ENCODE data around the gene ANXA3.
"Not testable (repeated sequence)": the region's sequence is repeated elsewhere in the genome, so short reads cannot be mapped to it uniquely, and the experiment has no call there.

Gene ANXA3

DNA sequence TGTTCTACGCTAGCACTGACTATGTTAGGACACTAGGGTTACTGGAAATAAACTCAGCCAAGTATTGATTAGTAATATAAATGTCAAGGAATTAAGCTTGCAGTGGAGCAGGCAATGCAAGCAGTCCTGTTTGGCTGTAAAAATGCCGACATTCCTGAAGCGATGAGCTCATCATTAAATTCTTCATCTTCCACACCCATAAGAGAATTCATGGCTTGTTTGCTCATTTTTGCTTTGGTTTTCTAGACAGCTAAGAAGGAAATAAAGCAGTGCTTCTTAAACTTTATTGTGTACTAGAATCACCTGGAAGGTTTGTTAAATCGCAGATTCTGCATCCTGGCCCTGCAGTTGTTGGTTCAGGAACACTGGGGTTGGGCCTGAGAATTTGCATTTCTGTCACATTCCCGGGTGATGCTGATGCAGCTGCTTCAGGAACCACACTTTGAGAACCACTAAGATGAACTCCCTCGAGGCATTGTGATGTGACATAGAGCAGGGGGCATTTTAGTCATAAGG, 17.8 kb downstream of the ANXA3 start:
- Mint-ChIP-seq H3K4me3 (no peak overlapping the region), H3K27ac (no peak overlapping the region), H3K27me3 (peaks cover 31 to 53% of the 10 kb centered on the region in 2 donors), H3K4me1 (ENCODE audit: low read depth in 2 of 2) (no peaks in the 10 kb centered on the region), H3K36me3 (ENCODE audit: insufficient read depth) (no peaks in the 10 kb centered on the region), H3K9me3 (no peaks in the 10 kb centered on the region)
- DNase-seq (no peak), ATAC-seq (replicated peaks) (no peak)

DNA sequence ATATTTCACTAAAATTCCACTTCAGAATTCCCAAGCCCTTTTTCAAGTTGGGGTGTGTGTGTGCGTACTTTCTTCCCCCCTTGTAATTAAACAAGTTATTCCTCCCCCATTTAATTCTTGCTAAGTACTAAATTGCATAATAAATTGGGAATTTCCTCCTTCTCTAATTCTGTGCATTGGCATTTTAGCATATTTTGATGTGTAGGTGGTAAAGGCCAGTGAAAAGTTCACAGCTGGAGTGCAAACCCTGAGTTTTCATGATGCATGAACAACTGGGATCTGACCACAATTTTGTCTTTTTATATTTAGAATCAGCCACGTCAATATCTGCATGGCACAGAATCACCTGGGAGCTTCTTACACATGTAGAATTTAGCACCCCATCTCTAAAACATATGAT, 18.5 kb downstream of the ANXA3 start:
- ATAC-seq (replicated peaks) (no peak), DNase-seq (no peak)
- H3K27ac Mint-ChIP-seq, result no peak overlapping the region
- H3K36me3 Mint-ChIP-seq (ENCODE audit: insufficient read depth), result no peaks in the 10 kb centered on the region
- no peak overlapping the region for H3K4me3 Mint-ChIP-seq
- H3K9me3 Mint-ChIP-seq, result no peaks in the 10 kb centered on the region
- peaks cover 23 to 48% of the 10 kb centered on the region in 2 donors for H3K27me3 Mint-ChIP-seq
- H3K4me1 Mint-ChIP-seq (ENCODE audit: low read depth in 2 of 2), result no peaks in the 10 kb centered on the region

DNA sequence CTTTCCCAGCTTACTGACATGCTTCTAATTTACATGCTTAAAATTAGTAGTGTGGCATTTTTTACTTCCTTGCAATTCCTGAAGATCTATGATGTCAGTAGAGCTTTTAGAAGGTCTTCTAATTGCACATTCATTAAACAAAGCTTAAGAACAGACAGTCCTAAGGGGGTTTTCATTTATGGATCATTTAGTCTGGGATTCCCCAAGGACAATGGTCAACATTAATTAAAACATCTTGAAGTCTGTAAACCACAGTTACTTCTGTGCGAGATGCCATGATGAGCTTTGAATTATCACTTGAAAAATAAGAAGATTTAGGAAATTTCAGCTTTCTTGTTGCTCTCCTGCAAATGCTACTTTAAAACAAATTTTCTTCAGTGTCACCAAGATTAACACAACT, 20.2 kb downstream of the ANXA3 start:
- no peaks in the 10 kb centered on the region for H3K9me3 Mint-ChIP-seq
- ATAC-seq (replicated peaks) (no peak), DNase-seq (no peak)
- H3K4me3 Mint-ChIP-seq, result no peak overlapping the region
- H3K4me1 Mint-ChIP-seq (ENCODE audit: low read depth in 2 of 2), result no peaks in the 10 kb centered on the region
- no peak overlapping the region for H3K27ac Mint-ChIP-seq
- peaks cover 18 to 47% of the 10 kb centered on the region in 2 donors for H3K27me3 Mint-ChIP-seq
- no peaks in the 10 kb centered on the region for H3K36me3 Mint-ChIP-seq (ENCODE audit: insufficient read depth)

DNA sequence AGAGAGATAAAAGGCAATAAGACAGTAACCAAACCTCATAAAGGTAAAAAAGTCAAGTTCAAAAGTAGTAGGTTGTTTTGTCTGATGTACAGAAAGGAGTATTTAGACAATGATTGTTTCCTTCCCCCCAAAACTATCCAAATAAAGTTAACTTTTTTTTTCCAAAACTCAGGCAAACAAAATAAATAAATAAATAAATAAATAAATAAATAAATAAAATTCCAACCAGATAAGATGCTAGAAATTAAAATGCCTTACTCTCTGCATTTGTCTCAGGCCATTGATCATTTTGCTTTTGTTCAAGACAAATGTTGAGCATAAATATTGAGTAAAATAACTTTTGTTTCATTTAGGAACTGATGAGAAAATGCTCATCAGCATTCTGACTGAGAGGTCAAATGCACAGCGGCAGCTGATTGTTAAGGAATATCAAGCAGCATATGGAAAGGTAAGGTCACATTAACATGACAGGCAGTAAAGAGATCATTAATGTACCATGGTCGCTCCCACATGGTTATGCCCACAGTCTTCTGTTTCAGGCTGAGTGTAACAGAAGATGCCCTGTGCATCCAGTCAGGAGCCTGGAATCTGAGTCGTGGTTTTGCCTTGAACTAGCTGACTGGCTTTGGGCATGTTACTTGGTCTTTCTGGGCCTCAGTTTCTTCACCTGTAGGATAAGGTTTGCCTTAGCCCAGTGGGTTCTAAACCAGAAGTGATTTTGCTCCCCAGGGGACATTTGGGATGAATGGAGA, 27.3 kb downstream of the ANXA3 start:
- H3K9me3 Mint-ChIP-seq, result no peaks in the 10 kb centered on the region
- H3K27me3 Mint-ChIP-seq, result peaks cover 0 to 22% of the 10 kb centered on the region in 2 donors
- H3K4me3 Mint-ChIP-seq, result no peak overlapping the region
- no peak overlapping the region for H3K27ac Mint-ChIP-seq
- DNase-seq (no peak), ATAC-seq (replicated peaks) (no peak)
- no peaks in the 10 kb centered on the region for H3K36me3 Mint-ChIP-seq (ENCODE audit: insufficient read depth)
- no peaks in the 10 kb centered on the region for H3K4me1 Mint-ChIP-seq (ENCODE audit: low read depth in 2 of 2)

DNA sequence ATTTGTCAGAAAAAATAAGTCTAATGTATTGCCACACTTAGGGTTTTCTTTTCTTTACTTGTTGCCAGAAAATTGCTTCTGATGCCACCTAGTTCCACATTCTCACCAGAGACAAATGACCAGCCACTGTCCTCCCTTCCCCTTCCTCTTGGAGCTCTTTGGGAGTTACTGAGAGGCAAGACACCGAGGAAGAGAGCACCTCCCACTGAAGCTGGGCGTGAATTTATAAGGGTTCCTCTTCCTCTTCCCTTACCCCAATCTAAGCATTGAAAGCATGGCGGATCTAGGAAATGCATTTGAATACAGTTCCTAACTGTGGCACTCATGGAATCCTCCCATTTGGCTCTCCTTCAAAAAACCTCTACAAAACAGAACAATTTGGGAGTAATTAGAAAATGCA, 30.0 kb downstream of the ANXA3 start:
- no peak overlapping the region for H3K27ac Mint-ChIP-seq
- H3K36me3 Mint-ChIP-seq (ENCODE audit: insufficient read depth), result no peaks in the 10 kb centered on the region
- no peak for DNase-seq
- no peaks in the 10 kb centered on the region for H3K9me3 Mint-ChIP-seq
- H3K4me1 Mint-ChIP-seq (ENCODE audit: low read depth in 2 of 2), result no peaks in the 10 kb centered on the region
- peaks cover 0 to 13% of the 10 kb centered on the region in 2 donors for H3K27me3 Mint-ChIP-seq
- H3K4me3 Mint-ChIP-seq, result no peak overlapping the region
- ATAC-seq (replicated peaks), result no peak

DNA sequence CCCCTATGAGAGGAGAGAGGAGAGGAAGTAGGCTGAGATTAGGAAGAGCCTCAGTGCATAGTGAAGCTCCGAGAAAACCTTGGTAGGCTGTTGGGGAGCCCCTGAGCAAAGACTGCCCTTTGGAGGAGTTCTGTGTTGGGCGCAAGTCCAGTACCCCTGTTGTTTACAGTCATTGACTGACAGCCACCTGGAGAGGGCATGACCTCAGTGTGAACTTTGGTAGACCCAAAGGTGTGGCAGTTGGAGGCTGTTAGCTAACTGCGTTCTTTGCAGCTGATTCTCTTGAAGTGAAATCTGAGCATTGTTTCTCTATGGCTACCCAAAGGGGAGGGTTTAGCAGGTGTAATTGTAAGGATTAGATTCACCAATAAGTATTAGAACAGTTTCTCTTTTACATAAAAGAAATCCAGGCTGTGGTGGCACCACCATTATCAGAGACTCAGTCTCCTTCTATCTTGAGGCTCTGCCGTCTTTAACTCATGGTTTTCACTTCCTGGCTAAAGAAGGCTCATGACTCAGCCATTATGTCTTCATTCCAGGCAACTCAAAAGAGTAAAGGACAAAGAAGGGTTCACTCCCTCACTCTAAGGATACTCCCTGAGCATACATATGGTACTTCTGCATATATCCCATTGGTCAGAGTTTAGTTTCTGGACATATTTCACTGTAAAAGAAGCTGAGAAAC, 33.4 kb downstream of the ANXA3 start:
- no peaks in the 10 kb centered on the region for H3K36me3 Mint-ChIP-seq (ENCODE audit: insufficient read depth)
- no peaks in the 10 kb centered on the region for H3K9me3 Mint-ChIP-seq
- ATAC-seq (replicated peaks) (no peak), DNase-seq (no peak)
- no peaks in the 10 kb centered on the region for H3K4me1 Mint-ChIP-seq (ENCODE audit: low read depth in 2 of 2)
- H3K27ac Mint-ChIP-seq, result no peak overlapping the region
- no peak overlapping the region for H3K4me3 Mint-ChIP-seq
- peaks cover 6 to 14% of the 10 kb centered on the region in 2 donors for H3K27me3 Mint-ChIP-seq

DNA sequence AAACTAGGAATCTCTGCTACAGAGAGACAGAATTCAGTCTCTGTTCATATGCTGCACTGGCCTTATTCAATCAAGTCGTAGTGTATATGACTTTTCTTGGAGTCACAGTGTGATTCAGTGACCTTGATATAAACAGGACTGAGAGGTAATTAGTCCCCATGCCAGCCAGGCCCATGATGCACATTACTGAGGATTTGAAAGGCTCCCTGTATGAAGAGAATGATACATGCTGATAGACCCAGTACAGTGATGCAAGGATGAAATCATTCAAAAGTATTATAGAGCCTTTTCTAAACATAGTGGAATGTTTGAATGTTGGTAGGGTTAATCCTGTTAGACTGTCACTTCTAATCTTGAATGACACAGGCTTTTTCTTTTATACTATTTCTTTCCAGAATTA, 34.1 kb downstream of the ANXA3 start:
- peaks cover 4 to 14% of the 10 kb centered on the region in 2 donors for H3K27me3 Mint-ChIP-seq
- no peak overlapping the region for H3K4me3 Mint-ChIP-seq
- DNase-seq (no peak), ATAC-seq (replicated peaks) (no peak)
- no peaks in the 10 kb centered on the region for H3K36me3 Mint-ChIP-seq (ENCODE audit: insufficient read depth)
- no peaks in the 10 kb centered on the region for H3K9me3 Mint-ChIP-seq
- H3K27ac Mint-ChIP-seq, result no peak overlapping the region
- H3K4me1 Mint-ChIP-seq (ENCODE audit: low read depth in 2 of 2), result no peaks in the 10 kb centered on the region

DNA sequence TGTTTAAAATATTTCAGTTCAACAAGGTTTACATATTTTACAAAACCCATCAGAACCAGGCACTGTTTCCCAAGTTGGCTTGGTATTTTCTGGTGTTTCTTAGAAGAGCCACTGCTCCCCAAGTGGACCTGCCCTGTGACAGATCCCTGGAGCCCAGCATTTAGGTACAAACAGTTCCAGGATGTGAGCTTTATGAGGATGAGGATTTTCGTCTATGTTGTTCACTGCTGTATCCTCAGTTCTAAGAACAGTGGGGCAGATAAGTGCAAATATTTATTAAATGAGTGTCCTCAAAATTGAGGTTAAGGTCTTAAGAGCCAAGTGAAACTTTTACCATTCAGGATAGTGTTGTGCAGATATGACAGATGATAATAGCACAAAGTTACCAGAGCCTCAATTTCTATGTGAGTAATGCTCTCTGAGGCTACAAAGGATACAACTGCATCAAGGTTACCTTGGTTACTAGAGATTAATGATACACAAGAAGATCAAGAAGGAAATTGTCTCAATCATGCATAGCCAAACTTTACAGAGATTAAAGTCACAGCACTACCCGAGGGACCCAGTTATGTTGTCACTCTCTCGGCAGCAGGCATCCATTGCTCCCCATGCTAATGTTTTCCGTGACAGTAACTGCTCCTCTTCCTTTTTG, 37.5 kb downstream of the ANXA3 start:
- no peak for DNase-seq
- no peaks in the 10 kb centered on the region for H3K9me3 Mint-ChIP-seq
- H3K36me3 Mint-ChIP-seq (ENCODE audit: insufficient read depth), result no peaks in the 10 kb centered on the region

DNA sequence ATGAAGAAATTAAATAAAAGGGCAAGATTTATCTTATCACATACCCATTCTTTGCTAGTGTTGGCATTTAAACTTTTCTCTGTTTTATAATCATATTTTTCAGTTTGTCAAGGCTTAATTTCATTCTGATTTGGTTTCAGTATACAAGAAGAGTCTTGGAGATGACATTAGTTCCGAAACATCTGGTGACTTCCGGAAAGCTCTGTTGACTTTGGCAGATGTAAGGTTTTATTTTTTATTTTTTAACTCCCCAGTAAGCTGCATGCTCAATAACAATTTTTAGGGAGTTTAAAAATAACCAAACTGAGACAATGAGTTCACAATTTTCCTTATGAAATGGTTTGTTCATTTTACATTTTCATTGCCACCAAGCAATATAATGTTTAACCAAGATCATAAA, 39.8 kb downstream of the ANXA3 start:
- Mint-ChIP-seq H3K4me1 (ENCODE audit: low read depth in 2 of 2) (no peaks in the 10 kb centered on the region), H3K27me3 (peaks cover 8 to 22% of the 10 kb centered on the region in 2 donors), H3K4me3 (no peak overlapping the region), H3K36me3 (ENCODE audit: insufficient read depth) (no peaks in the 10 kb centered on the region), H3K27ac (no peak overlapping the region), H3K9me3 (no peaks in the 10 kb centered on the region)
- no peak for DNase-seq
- no peak for ATAC-seq (replicated peaks)

More for the DNA sequence above, 37.5 kb downstream of the ANXA3 start:
- H3K27ac Mint-ChIP-seq, result no peak overlapping the region
- no peak for ATAC-seq (replicated peaks)
- H3K27me3 Mint-ChIP-seq, result peaks cover 0 to 14% of the 10 kb centered on the region in 2 donors
- no peaks in the 10 kb centered on the region for H3K4me1 Mint-ChIP-seq (ENCODE audit: low read depth in 2 of 2)
- H3K4me3 Mint-ChIP-seq, result no peak overlapping the region

DNA sequence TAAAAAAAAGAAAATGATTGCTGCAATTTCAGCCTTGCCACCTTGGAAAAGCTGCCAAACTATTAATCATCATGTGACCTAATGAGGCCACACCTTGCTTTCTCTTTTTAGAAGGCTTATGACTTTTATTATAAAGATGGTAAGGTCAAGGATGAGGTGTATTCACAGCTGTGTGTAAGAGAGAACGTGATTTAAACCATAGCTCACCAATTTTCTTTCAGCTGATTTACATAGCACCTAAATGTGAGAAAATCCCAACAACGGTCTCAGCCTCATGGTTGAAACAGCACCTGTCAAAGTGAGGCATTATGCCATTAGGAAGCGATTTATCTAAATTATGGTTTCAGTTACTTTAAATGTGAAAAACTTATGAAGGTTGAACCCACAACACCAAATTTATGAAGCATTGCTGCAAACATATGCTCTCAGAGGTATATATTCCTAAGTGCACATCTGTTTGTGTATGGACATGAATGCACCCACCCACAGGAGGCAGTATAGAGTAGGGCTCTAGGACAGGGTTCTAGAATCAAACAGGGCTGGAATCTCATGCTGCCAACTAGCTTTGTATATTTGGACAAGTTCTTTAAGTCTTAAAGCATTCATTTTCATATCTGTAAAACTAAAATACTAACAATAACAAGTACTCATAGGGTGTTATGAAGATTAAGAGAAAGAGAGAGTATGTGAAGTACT, 40.7 kb downstream of the ANXA3 start:
- Mint-ChIP-seq H3K36me3 (ENCODE audit: insufficient read depth) (no peaks in the 10 kb centered on the region), H3K27me3 (peaks cover 8 to 22% of the 10 kb centered on the region in 2 donors), H3K4me3 (no peak overlapping the region), H3K27ac (no peak overlapping the region), H3K4me1 (ENCODE audit: low read depth in 2 of 2) (no peaks in the 10 kb centered on the region), H3K9me3 (no peaks in the 10 kb centered on the region)
- DNase-seq (no peak), ATAC-seq (replicated peaks) (no peak)

DNA sequence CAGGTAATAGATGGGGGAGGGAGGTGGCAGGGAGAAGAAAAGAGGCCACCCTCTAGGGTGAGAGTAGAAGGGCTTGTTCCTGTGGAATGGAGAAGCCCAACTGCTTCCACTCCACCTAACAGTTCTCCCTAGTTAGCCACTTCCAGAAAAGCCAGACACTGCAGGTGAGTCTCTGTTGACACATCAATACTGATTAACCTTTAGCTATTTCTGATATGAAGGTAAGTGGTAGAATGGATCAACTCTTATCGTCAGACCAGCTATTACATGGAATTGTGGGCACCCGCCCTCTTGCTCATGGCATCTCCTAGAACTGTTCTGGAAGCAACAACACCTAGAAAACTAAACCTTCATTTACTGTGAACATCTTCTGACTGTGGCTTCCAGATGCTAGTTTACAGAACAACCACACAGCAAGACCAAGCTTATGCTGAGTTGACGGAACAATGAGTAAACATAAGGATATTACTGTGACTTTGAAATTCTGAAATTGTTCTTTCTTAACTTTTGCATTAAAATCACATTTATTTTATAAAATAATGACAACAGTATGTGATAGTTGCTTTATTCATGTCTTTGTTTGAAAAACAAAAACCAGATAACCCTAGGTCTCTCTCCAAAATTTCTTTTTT, 44.7 kb downstream of the ANXA3 start:
- no peak for ATAC-seq (replicated peaks)
- DNase-seq, result no peak
- peaks cover 19 to 22% of the 10 kb centered on the region in 2 donors for H3K27me3 Mint-ChIP-seq
- no peaks in the 10 kb centered on the region for H3K4me1 Mint-ChIP-seq (ENCODE audit: low read depth in 2 of 2)
- H3K9me3 Mint-ChIP-seq, result no peaks in the 10 kb centered on the region
- H3K27ac Mint-ChIP-seq, result no peak overlapping the region
- no peak overlapping the region for H3K4me3 Mint-ChIP-seq
- H3K36me3 Mint-ChIP-seq (ENCODE audit: insufficient read depth), result no peaks in the 10 kb centered on the region

DNA sequence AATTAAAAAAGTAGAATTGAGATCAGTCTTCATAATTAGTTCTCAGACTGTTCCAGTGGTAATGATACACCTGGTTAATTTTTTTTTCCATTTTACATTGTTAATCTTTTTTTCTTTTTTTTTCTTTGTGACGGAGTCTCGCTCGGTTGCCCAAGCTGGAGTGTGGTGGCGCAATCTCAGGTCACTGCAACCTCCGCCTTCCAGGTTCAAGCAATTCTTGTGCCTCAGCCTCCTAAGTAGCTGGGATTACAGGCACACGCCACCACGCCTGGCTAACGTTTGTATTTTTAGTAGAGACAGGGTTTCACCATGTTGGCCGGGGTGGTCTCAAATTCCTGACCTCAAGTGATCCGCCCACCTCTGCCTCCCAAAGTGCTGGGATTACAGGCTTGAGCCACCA, 46.9 kb downstream of the ANXA3 start:
- ATAC-seq (replicated peaks); H3K9me3 Mint-ChIP-seq; H3K4me1 Mint-ChIP-seq (ENCODE audit: low read depth in 2 of 2); H3K27ac Mint-ChIP-seq; H3K4me3 Mint-ChIP-seq; DNase-seq; H3K36me3 Mint-ChIP-seq (ENCODE audit: insufficient read depth): not testable (repeated sequence)
- H3K27me3 Mint-ChIP-seq, result peaks cover 31 to 33% of the 10 kb centered on the region in 2 donors

DNA sequence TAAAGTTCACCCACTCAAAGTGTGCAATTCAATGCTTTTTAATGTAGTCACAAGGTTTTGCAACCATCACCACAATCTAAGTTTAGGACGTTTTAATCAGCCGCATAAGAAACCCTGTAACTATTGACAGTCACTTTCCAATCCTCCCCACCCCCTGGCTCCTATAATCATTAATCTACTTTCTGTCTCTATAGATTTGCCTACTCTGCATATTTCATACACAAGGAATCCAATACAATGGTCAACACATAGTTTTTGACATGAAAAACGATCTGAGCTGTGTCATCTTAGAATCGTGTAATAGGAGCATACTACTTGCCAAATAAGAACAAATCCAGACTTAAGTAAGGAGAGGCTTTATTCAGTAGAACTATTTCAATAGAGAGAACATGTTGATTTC, 47.6 kb downstream of the ANXA3 start:
- ATAC-seq (replicated peaks), result no peak
- Mint-ChIP-seq H3K9me3 (no peaks in the 10 kb centered on the region), H3K36me3 (ENCODE audit: insufficient read depth) (no peaks in the 10 kb centered on the region), H3K27me3 (peaks cover 33 to 38% of the 10 kb centered on the region in 2 donors), H3K4me3 (no peak overlapping the region), H3K4me1 (ENCODE audit: low read depth in 2 of 2) (no peaks in the 10 kb centered on the region), H3K27ac (no peak overlapping the region)
- no peak for DNase-seq
